HepG2 (cell line): ENCODE data around the gene P2RY6. TPM values are rescaled to one million over a fixed set of nuclear protein-coding genes. Genes with fewer than 3 reads are reported as not detected.

Source experiments
- ADNP ChIP-seq: sonication (generic); formaldehyde crosslinking; IDR thresholded peaks from 2 replicates; pipeline ENCODE4 v1.4.0; 2020; ENCODE audit warnings: missing genetic modification reagents
- BORCS8-MEF2B ChIP-seq: sonication (generic); formaldehyde crosslinking; IDR thresholded peaks from 2 replicates; pipeline ENCODE4 v1.8.0; 2022; ENCODE audit warnings: mild to moderate bottlenecking, missing genetic modification reagents
- DDIT3 ChIP-seq: sonication (generic); formaldehyde crosslinking; IDR thresholded peaks from 2 replicates; pipeline ENCODE4 v1.4.0; 2020; ENCODE audit warnings: mild to moderate bottlenecking, missing genetic modification reagents
- FOSL2 ChIP-seq: sonication (generic); formaldehyde crosslinking; IDR thresholded peaks from 2 replicates; pipeline ENCODE4 v1.4.0; 2020; ENCODE audit warnings: missing genetic modification reagents
- JUND ChIP-seq: sonication (generic); formaldehyde crosslinking; IDR thresholded peaks from 2 replicates; pipeline ENCODE4 v1.8.0; 2022; ENCODE audit warnings: mild to moderate bottlenecking, missing genetic modification reagents
- MEIS2 ChIP-seq: sonication (generic); formaldehyde crosslinking; IDR thresholded peaks from 2 replicates; pipeline ENCODE4 v1.9.0; 2021; ENCODE audit warnings: mild to moderate bottlenecking, missing genetic modification reagents
- NR3C1 ChIP-seq: sonication (generic); formaldehyde crosslinking; IDR thresholded peaks from 2 replicates; pipeline ENCODE4 v1.4.0; 2020; ENCODE audit warnings: missing genetic modification reagents
- SRSF9 ChIP-seq: fragments of 200-400 bp; formaldehyde crosslinking; IDR thresholded peaks from 2 replicates; pipeline ENCODE4 v1.6.1; 2018; ENCODE audit warnings: borderline replicate concordance, mild to moderate bottlenecking, low read depth, low read length; ENCODE audit not compliant: insufficient read depth, poor library complexity, severe bottlenecking
- ZBTB49 ChIP-seq: sonication (generic); formaldehyde crosslinking; IDR thresholded peaks from 2 replicates; pipeline ENCODE4 v1.4.0; 2020; ENCODE audit warnings: missing genetic modification reagents, borderline replicate concordance
- ZFP90 ChIP-seq: sonication (generic); formaldehyde crosslinking; IDR thresholded peaks from 2 replicates; pipeline ENCODE4 v1.8.0; 2022; ENCODE audit warnings: missing genetic modification reagents, mild to moderate bottlenecking, inconsistent platforms, borderline replicate concordance
- ZNF232 ChIP-seq: sonication (generic); formaldehyde crosslinking; IDR thresholded peaks from 2 replicates; pipeline ENCODE4 v1.4.0; 2020; ENCODE audit warnings: missing genetic modification reagents, borderline replicate concordance
- ZNF317 ChIP-seq: sonication (generic); formaldehyde crosslinking; IDR thresholded peaks from 2 replicates; pipeline ENCODE4 v1.5.0; 2020; ENCODE audit warnings: mild to moderate bottlenecking, missing genetic modification reagents
- ZNF746 ChIP-seq: sonication (generic); formaldehyde crosslinking; IDR thresholded peaks from 2 replicates; pipeline ENCODE4 v1.8.0; 2022; ENCODE audit warnings: mild to moderate bottlenecking, missing genetic modification reagents
- ZNF816 ChIP-seq: sonication (generic); formaldehyde crosslinking; IDR thresholded peaks from 2 replicates; pipeline ENCODE4 v1.8.0; 2022; ENCODE audit warnings: missing genetic modification reagents, mild to moderate bottlenecking, borderline replicate concordance
- ZNF850 ChIP-seq: sonication (generic); formaldehyde crosslinking; conservative IDR thresholded peaks from 2 replicates; pipeline ENCODE4 v1.9.0; 2021; ENCODE audit warnings: mild to moderate bottlenecking, missing genetic modification reagents
- ZSCAN25 ChIP-seq: sonication (generic); formaldehyde crosslinking; IDR thresholded peaks from 2 replicates; pipeline ENCODE4 v1.8.0; 2022; ENCODE audit warnings: mild to moderate bottlenecking, missing genetic modification reagents
- polyA plus RNA-seq, 8 experiments: library from polyadenylated mRNA; depleted of rRNA in 3 of 8; stranded (reverse) in 7 of 8; unstranded in 1 of 8; fragments of >200 nt; fragmentation: Illumina TruSeq in 4 of 8; extraction: Trizol in 4 of 8; gene quantifications; 2 replicates each; pipeline versions ENCODE4 v1.2.1 to v1.2.3, GENCODE V29; 2011 to 2016; ENCODE audit warnings: low read depth in 4 of 8, missing spikeins in 1 of 8, mixed read lengths in 1 of 8; ENCODE audit not compliant: insufficient read depth in 1 of 8
- total RNA-seq, 5 experiments: library from RNA; depleted of rRNA; stranded (reverse); fragments of >200 nt; fragmentation: Illumina TruSeq; extraction: Trizol; gene quantifications; 2 replicates each; pipeline ENCODE4 v1.2.3, GENCODE V29; 2016; ENCODE audit warnings: low read depth in 1 of 5
- TF ChIP-seq, protein P1 (sequence below): sonication (generic); formaldehyde crosslinking; IDR thresholded peaks from 2 replicates; pipeline ENCODE4 v1.5.0; 2020; ENCODE audit warnings: missing genetic modification reagents, mild to moderate bottlenecking, borderline replicate concordance
- TF ChIP-seq, protein P2 (sequence below): sonication (generic); formaldehyde crosslinking; IDR thresholded peaks from 2 replicates; pipeline ENCODE4 v1.4.0; 2020; ENCODE audit warnings: missing genetic modification reagents
- TF ChIP-seq, protein P3 (sequence below): sonication (generic); formaldehyde crosslinking; IDR thresholded peaks from 2 replicates; pipeline ENCODE4 v1.5.1; 2020; ENCODE audit warnings: missing genetic modification reagents, mild to moderate bottlenecking, borderline replicate concordance

The P2RY6 gene
- total and polyA plus RNA-seq, 2 of the 13 experiments (the other 11 are each of a cell fraction or from before 2014, with no cell fraction given) = 0.09 to 0.29 TPM

- TF ChIP-seq BORCS8-MEF2B (CRISPR knock-in tag) (no peak; the same call in 1 of the 2 replicates), SRSF9 (no peak), ZNF850 (CRISPR knock-in tag) (no peak), MEIS2 (CRISPR knock-in tag) (peak; percentile 64; the same call in 1 of the 2 replicates), DDIT3 (no peak), NR3C1 (no peak), ZFP90 (CRISPR knock-in tag) (no peak), ZSCAN25 (CRISPR knock-in tag) (no peak; the same call in 1 of the 2 replicates), ZNF317 (CRISPR knock-in tag) (no peak), ADNP (no peak), FOSL2 (CRISPR knock-in tag) (peak; percentile 26; the same call in 1 of the 2 replicates), ZBTB49 (CRISPR knock-in tag) (no peak), ZNF746 (CRISPR knock-in tag) (no peak), JUND (CRISPR knock-in tag) (no peak), ZNF816 (CRISPR knock-in tag) (peak; percentile 53; the same call in 1 of the 2 replicates), ZNF232 (peak; percentile 81; the same call in 1 of the 2 replicates)
- TF ChIP-seq, protein P1, sequence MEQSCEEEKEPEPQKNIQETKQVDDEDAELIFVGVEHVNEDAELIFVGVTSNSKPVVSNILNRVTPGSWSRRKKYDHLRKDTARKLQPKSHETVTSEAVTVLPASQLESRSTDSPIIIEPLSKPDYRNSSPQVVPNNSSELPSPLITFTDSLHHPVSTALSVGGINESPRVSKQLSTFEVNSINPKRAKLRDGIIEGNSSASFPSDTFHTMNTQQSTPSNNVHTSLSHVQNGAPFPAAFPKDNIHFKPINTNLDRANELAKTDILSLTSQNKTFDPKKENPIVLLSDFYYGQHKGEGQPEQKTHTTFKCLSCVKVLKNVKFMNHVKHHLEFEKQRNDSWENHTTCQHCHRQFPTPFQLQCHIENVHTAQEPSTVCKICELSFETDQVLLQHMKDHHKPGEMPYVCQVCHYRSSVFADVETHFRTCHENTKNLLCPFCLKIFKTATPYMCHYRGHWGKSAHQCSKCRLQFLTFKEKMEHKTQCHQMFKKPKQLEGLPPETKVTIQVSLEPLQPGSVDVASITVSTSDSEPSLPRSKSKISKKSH = no peak
- TF ChIP-seq, protein P2, sequence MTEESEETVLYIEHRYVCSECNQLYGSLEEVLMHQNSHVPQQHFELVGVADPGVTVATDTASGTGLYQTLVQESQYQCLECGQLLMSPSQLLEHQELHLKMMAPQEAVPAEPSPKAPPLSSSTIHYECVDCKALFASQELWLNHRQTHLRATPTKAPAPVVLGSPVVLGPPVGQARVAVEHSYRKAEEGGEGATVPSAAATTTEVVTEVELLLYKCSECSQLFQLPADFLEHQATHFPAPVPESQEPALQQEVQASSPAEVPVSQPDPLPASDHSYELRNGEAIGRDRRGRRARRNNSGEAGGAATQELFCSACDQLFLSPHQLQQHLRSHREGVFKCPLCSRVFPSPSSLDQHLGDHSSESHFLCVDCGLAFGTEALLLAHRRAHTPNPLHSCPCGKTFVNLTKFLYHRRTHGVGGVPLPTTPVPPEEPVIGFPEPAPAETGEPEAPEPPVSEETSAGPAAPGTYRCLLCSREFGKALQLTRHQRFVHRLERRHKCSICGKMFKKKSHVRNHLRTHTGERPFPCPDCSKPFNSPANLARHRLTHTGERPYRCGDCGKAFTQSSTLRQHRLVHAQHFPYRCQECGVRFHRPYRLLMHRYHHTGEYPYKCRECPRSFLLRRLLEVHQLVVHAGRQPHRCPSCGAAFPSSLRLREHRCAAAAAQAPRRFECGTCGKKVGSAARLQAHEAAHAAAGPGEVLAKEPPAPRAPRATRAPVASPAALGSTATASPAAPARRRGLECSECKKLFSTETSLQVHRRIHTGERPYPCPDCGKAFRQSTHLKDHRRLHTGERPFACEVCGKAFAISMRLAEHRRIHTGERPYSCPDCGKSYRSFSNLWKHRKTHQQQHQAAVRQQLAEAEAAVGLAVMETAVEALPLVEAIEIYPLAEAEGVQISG (CRISPR knock-in tag) = no peak; the same call in 1 of the 2 replicates
- TF ChIP-seq, protein P3, sequence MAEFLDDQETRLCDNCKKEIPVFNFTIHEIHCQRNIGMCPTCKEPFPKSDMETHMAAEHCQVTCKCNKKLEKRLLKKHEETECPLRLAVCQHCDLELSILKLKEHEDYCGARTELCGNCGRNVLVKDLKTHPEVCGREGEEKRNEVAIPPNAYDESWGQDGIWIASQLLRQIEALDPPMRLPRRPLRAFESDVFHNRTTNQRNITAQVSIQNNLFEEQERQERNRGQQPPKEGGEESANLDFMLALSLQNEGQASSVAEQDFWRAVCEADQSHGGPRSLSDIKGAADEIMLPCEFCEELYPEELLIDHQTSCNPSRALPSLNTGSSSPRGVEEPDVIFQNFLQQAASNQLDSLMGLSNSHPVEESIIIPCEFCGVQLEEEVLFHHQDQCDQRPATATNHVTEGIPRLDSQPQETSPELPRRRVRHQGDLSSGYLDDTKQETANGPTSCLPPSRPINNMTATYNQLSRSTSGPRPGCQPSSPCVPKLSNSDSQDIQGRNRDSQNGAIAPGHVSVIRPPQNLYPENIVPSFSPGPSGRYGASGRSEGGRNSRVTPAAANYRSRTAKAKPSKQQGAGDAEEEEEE (CRISPR knock-in tag) = no peak
Measured at GRCh38 chr11:73308961-73309919, 37.1 kb downstream of the P2RY6 start (continued).
